Endothelial cell of umbilical vein (primary cell): ENCODE measurements around the gene HIVEP1. TPM values are rescaled to one million over a fixed set of nuclear protein-coding genes. Genes with fewer than 3 reads are reported as not detected.

Experiments
- BruUV-seq: library from RNA; stranded (reverse); fragments of 400-500 nt; replicated peaks from 2 replicates; lab custom pipeline; 2021; lab: Mats Ljungman, UMichigan
- CTCF ChIA-PET: fragments of 300-600, 350-600 bp; sonication (Branson Sonifier 250); formaldehyde crosslinking; loops from one replicate; lab custom pipeline; 2021; ENCODE audit warnings: antibody characterized with exemption, inconsistent platforms; lab: Charles Lee
- POLR2A ChIA-PET: fragments of 300-600, 350-600 bp; sonication (Branson Sonifier 250); formaldehyde crosslinking; loops from one replicate; lab custom pipeline; 2021; ENCODE audit warnings: antibody characterized with exemption, inconsistent platforms; lab: Charles Lee
- DNase-seq: peaks from one replicate; pipeline ENCODE4 v3.0.0-alpha.2; 2011; ENCODE audit warnings: low read depth, low spot score
- FAIRE-seq: peaks from 2 replicates; lab custom pipeline; 2011; peaks lifted over from hg19 to GRCh38; lab: Jason Lieb, UNC
- H2AFZ ChIP-seq: 2 replicates; pipeline ENCODE4 v1.6.0; 2012; ENCODE audit warnings: low read depth, low read length, control low read depth, inconsistent platforms
- H3K27ac ChIP-seq: 2 replicates; pipeline ENCODE4 v1.5.1; 2011; ENCODE audit warnings: low read depth, mild to moderate bottlenecking, control low read depth, low read length, moderate library complexity; ENCODE audit not compliant: insufficient read depth
- H3K27me3 ChIP-seq, 2 experiments: 2 replicates each; pipeline versions ENCODE4 v1.6.0 to v1.6.1; 2011; ENCODE audit warnings: low read length in 2 of 2, mixed read lengths in 1 of 2; ENCODE audit not compliant: control insufficient read depth in 2 of 2, insufficient read depth in 2 of 2
- H3K36me3 ChIP-seq, 2 experiments: 2 replicates in 1 of 2; 3 replicates in 1 of 2; pipeline ENCODE4 v1.5.1; 2011; ENCODE audit warnings: low read length in 2 of 2, mild to moderate bottlenecking in 1 of 2, moderate library complexity in 1 of 2; ENCODE audit not compliant: control insufficient read depth in 2 of 2, insufficient read depth in 2 of 2; ENCODE audit errors: extremely low read depth in 1 of 2
- H3K4me1 ChIP-seq: 3 replicates; pipeline ENCODE4 v1.5.1; 2011; ENCODE audit warnings: mild to moderate bottlenecking, low read length; ENCODE audit not compliant: control insufficient read depth, insufficient read depth; ENCODE audit errors: extremely low read depth
- H3K4me2 ChIP-seq: 2 replicates; pipeline ENCODE4 v1.6.1; 2011; ENCODE audit warnings: low read length, control low read depth, mixed read lengths; ENCODE audit not compliant: insufficient read depth
- H3K4me3 ChIP-seq, 3 experiments: fragments of 200-600 bp in 1 of 3; sonication (generic), shearing (Covaris generic) in 1 of 3; replicated peaks in 1 of 3; 2 replicates each; pipeline ENCODE4 v1.5.1; 2011 to 2016; ENCODE audit warnings: control low read depth in 3 of 3, low read length in 3 of 3, mild to moderate bottlenecking in 2 of 3, inconsistent platforms in 1 of 3, low read depth in 1 of 3, moderate library complexity in 1 of 3; ENCODE audit not compliant: insufficient read depth in 1 of 3
- H3K79me2 ChIP-seq: 2 replicates; pipeline ENCODE4 v1.6.0; 2012; ENCODE audit warnings: low read length, inconsistent platforms; ENCODE audit not compliant: control insufficient read depth, insufficient read depth
- H3K9ac ChIP-seq: replicated peaks from 2 replicates; pipeline ENCODE3; 2011; ENCODE audit warnings: low read length, control low read depth; ENCODE audit not compliant: insufficient read depth; ENCODE audit errors: extremely low read depth
- H3K9me1 ChIP-seq: replicated peaks from 3 replicates; pipeline ENCODE4 v1.6.0; 2011; ENCODE audit warnings: mild to moderate bottlenecking, low read length; ENCODE audit not compliant: control insufficient read depth, insufficient read depth; ENCODE audit errors: extremely low read depth
- H3K9me3 ChIP-seq: replicated peaks from 2 replicates; pipeline ENCODE4 v1.5.1; 2012; ENCODE audit warnings: low read length, inconsistent platforms; ENCODE audit not compliant: control insufficient read depth, insufficient read depth
- H4K20me1 ChIP-seq: replicated peaks from 2 replicates; pipeline ENCODE3; 2011; ENCODE audit warnings: mild to moderate bottlenecking, low read length; ENCODE audit not compliant: control insufficient read depth, insufficient read depth; ENCODE audit errors: extremely low read depth
- EZH2 ChIP-seq: IDR thresholded peaks from 2 replicates; pipeline ENCODE4 v1.6.1; 2012; ENCODE audit warnings: borderline replicate concordance, low read depth, mild to moderate bottlenecking, moderate library complexity, low read length, inconsistent platforms; ENCODE audit not compliant: severe bottlenecking
- FOS ChIP-seq: IDR thresholded peaks from 2 replicates; pipeline ENCODE4 v1.6.1; 2011; ENCODE audit warnings: mild to moderate bottlenecking, low read length, moderate library complexity, borderline replicate concordance; ENCODE audit not compliant: insufficient read depth
- GATA2 ChIP-seq: IDR thresholded peaks from 2 replicates; pipeline ENCODE4 v1.7.0; 2011; ENCODE audit warnings: low read depth, mild to moderate bottlenecking, moderate library complexity, mixed read lengths, low read length; ENCODE audit not compliant: insufficient read length, insufficient read depth
- JUN ChIP-seq: IDR thresholded peaks from 2 replicates; pipeline ENCODE4 v1.6.1; 2011; ENCODE audit warnings: borderline replicate concordance, low read depth; ENCODE audit not compliant: insufficient read length, insufficient read depth
- MYC ChIP-seq: IDR thresholded peaks from one replicate; pipeline ENCODE4 v1.6.1; 2011; ENCODE audit warnings: mild to moderate bottlenecking, low read depth, low read length
- POLR2A ChIP-seq: IDR thresholded peaks from 2 replicates; pipeline ENCODE4 v1.6.1; 2012; ENCODE audit warnings: low read depth, mild to moderate bottlenecking, control low read depth, low read length
- POLR2AphosphoS5 ChIP-seq: IDR thresholded peaks from 2 replicates; pipeline ENCODE4 v1.6.1; 2012; ENCODE audit warnings: low read depth, mild to moderate bottlenecking, control low read depth, low read length, moderate library complexity; ENCODE audit not compliant: insufficient read depth
- dilution Hi-C: fragments of 300-500 bp; cut with MboI; formaldehyde crosslinking; loops from one replicate; pipeline ENCODE4 v1.15.0; 2019; ENCODE audit warnings: low sequenced_read_pairs; ENCODE audit not compliant: extremely low pct_ligation_motif_present
- intact Hi-C: fragments of 100-400 bp; cut with micrococcal nuclease; formaldehyde crosslinking; loops from one replicate; pipeline ENCODE4 v1.10.0; 2022
- polyA plus RNA-seq, 4 experiments: library from polyadenylated mRNA; depleted of rRNA in 3 of 4; stranded (reverse) in 3 of 4; unstranded in 1 of 4; fragments of >200 nt; gene quantifications; 2 replicates each; pipeline versions ENCODE4 v1.2.1 to v1.2.3, GENCODE V29; 2011 to 2012; ENCODE audit warnings: missing spikeins in 1 of 4
- total RNA-seq: library from RNA; stranded (reverse); gene quantifications from 2 replicates; pipeline ENCODE4 v1.2.3, GENCODE V29; 2021
- TF ChIP-seq, protein P1 (sequence below): IDR thresholded peaks from 2 replicates; pipeline ENCODE4 v1.6.1; 2011; ENCODE audit not compliant: insufficient read depth, insufficient read length

HIVEP1 gene
- total and polyA plus RNA-seq, 2 donors (not counting 3 experiments of a cell fraction or from before 2014, with no cell fraction given): 33.5 to 49.2 TPM

DNA sequence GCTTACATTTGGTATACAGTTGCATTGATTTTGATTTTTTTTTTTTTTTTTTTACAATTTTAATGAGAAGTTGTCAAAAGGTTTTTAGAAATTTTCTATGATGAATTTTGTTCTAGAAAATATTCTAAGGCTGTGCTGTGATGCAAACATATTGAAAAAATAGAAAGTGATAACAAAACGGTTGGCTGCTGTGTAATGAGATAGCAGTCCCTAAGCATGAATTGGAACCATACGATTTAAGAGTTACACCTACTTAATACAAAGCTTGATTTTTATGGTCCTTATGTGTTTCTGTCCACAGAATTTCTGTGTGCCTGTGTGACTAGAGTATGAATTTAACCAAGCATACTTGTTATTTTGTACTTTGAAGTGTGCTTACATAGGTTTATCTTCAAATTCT lies 12.1 kb downstream of the HIVEP1 start:
- no TSS peak for BruUV-seq
- FAIRE-seq: no peak
- Histone ChIP-seq H3K4me2 (no peak overlapping the region), H3K4me3 (no peak overlapping the region), H2AFZ (no peak overlapping the region), H3K27ac (no peak overlapping the region), H3K27me3 (no peaks in the 10 kb centered on the region), H3K4me1 (peaks cover 20% of the 10 kb centered on the region), H3K9ac (no peak overlapping the region), H4K20me1 (no peaks in the 10 kb centered on the region), H3K9me1 (no peaks in the 10 kb centered on the region), H3K36me3 (peaks cover 8 to 17% of the 10 kb centered on the region in 2 experiments), H3K79me2 (peaks cover 77% of the 10 kb centered on the region), H3K9me3 (no peaks in the 10 kb centered on the region)
- DNase-seq: no peak
- ChIA-PET CTCF (interaction anchor here (1.0 to 1.8 kb wide), 3 partner anchors 10 to 210 kb away, joined by 3 to 8 read pairs (median 5); no protein-coding TSS in a partner anchor), POLR2A (interaction anchor here (1.2 kb wide), 1 partner anchor 11 kb away, joined by 3 read pairs; no protein-coding TSS in a partner anchor)
- TF ChIP-seq GATA2 (no peak), MYC (no peak)
- intact Hi-C loops: no loop called here
- dilution Hi-C loops: no loop called here

DNA sequence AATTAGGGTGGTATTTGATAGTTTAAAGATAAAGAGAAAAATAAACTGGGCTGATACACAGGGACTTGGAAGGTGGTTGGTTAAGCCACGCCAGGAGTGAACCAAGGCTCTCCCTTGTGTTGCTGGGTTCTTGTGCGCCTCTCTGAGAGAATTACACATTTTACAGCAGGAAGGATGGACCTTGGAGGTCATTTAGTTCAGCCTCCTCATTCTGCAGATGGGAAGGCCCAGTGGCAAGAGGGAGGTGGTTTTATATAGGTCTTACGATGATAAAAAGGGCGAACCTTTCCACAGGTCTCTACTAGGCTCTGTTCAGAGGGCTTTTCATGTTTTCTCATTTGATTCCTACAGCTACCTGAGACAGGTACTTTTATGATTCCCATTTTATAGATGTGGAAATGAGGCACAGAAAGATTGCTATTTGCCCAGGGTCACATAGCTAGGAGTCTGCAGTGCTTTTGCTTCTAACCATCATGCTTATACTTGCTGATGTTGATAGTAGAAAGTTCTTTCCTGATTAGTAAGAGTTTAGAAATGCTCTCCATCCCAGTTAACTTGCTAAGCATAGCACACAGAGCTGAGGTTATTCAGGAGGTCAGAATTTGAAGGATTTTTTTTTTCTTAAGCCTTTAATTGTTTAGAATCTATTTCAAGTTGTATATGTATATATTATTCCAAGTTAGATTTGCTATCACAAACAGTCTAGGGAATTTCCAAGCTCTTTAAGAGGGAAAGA lies 12.8 kb downstream of the HIVEP1 start:
- DNase-seq: no peak
- TF ChIP-seq GATA2: no peak
- no peak for TF ChIP-seq EZH2
- no peak for TF ChIP-seq MYC
- TF ChIP-seq, protein P1, sequence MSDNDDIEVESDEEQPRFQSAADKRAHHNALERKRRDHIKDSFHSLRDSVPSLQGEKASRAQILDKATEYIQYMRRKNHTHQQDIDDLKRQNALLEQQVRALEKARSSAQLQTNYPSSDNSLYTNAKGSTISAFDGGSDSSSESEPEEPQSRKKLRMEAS: no peak
- TF ChIP-seq JUN: no peak
- TF ChIP-seq POLR2A: no peak
- TF ChIP-seq FOS: no peak
- TF ChIP-seq POLR2AphosphoS5: no peak
- H3K9ac ChIP-seq: no peak overlapping the region
- no peak for FAIRE-seq
- CTCF ChIA-PET: interaction anchor here (1.5 kb wide), 1 partner anchor 10 kb away, joined by 4 read pairs; no protein-coding TSS in a partner anchor
- H3K27me3 ChIP-seq: no peaks in the 10 kb centered on the region
- POLR2A ChIA-PET: interaction anchor here (1.2 kb wide), 1 partner anchor 12 kb away, joined by 3 read pairs; no protein-coding TSS in a partner anchor
- H4K20me1 ChIP-seq: no peaks in the 10 kb centered on the region
- H3K4me1 ChIP-seq: peaks cover 20% of the 10 kb centered on the region
- no peak overlapping the region for H3K4me3 ChIP-seq
- no peak overlapping the region for H3K4me2 ChIP-seq
- dilution Hi-C loops (no loop called here), intact Hi-C loops (no loop called here)
- peaks cover 8 to 17% of the 10 kb centered on the region in 2 experiments for H3K36me3 ChIP-seq
- H2AFZ ChIP-seq: no peak overlapping the region
- H3K27ac ChIP-seq: no peak overlapping the region
- BruUV-seq: no TSS peak
- H3K79me2 ChIP-seq: peaks cover 79% of the 10 kb centered on the region
- H3K9me1 ChIP-seq: no peaks in the 10 kb centered on the region
- no peaks in the 10 kb centered on the region for H3K9me3 ChIP-seq
